ENCODE data around the gene EFHD2.
"Not testable (repeated sequence)": the region's sequence is repeated elsewhere in the genome, so short reads cannot be mapped to it uniquely, and the experiment has no call there.

Gene EFHD2

DNA sequence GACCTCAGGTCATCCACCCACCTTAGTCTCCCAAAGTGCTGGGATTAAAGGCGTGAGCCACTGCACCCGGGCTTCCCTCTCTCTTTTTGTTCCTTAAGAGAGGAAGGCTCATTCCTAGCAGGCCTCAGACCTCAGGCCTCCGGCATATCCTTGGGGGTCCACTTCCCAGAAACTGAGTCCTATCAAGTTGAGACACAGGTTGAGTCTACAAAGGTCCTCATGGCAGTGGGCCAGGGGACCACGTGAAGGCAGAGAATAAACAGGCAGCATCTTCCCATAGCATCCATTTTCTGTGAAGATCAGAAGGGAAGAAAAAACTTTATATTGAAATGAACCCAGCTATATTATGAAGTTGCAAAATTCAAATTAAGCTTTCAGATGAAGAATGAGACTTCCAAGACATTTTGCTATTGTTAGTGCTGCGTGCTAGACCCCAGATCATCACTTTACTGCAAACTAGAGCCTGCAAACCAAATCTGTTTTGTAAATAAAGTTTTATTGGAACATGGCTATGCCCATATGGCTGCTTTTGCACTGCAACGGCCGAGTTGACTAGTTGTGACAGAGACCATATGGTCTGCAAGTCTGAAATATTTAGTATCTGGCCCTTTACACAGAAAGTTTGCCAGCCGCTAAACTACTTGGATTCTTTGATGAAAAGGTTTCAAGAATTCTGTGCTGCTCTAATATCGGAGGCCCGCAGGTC lies 43.3 kb downstream of the EFHD2 start:
- Histone ChIP-seq H3K4me1 (ENCODE audit: control insufficient read depth, insufficient read depth, low read length) (peaks cover 14% of the 10 kb centered on the region), H3K27me3 (ENCODE audit: control insufficient read depth, insufficient read depth, low read length) (no peaks in the 10 kb centered on the region), H3K4me3 (ENCODE audit: low read length) (no peak overlapping the region), H3K9ac (ENCODE audit: low read length) (no peak overlapping the region), H3K36me3 (ENCODE audit: control insufficient read depth, insufficient read depth, low read length) (no peaks in the 10 kb centered on the region), H3K9me3 (ENCODE audit: control insufficient read depth, low read length) (no peaks in the 10 kb centered on the region)

DNA sequence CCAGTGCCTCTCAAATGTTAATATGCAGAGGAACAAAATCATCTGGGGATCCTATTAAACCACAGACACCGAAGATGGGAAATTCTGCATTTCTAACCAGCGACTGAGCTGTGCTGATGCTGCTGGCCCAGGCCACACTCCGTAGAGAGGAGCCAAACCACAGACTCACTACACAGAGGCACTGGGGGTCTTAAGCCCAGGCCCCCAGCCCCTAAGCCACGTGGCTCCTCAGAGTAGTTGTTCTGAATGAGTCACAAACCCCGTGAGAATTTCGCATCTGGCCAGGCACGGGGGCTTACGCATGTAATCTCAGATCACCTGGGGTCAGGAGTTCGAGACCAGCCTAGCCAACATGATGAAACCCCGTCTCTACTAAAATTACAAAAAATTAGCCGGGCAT lies 44.0 kb downstream of the EFHD2 start:
- H3K4me1 ChIP-seq (ENCODE audit: control insufficient read depth, insufficient read depth, low read length) = peaks cover 14% of the 10 kb centered on the region
- no peaks in the 10 kb centered on the region for H3K36me3 ChIP-seq (ENCODE audit: control insufficient read depth, insufficient read depth, low read length)
- H3K9ac ChIP-seq (ENCODE audit: low read length) = no peak overlapping the region
- H3K27me3 ChIP-seq (ENCODE audit: control insufficient read depth, insufficient read depth, low read length) = no peaks in the 10 kb centered on the region
- no peak overlapping the region for H3K4me3 ChIP-seq (ENCODE audit: low read length)
- H3K9me3 ChIP-seq (ENCODE audit: control insufficient read depth, low read length) = no peaks in the 10 kb centered on the region

DNA sequence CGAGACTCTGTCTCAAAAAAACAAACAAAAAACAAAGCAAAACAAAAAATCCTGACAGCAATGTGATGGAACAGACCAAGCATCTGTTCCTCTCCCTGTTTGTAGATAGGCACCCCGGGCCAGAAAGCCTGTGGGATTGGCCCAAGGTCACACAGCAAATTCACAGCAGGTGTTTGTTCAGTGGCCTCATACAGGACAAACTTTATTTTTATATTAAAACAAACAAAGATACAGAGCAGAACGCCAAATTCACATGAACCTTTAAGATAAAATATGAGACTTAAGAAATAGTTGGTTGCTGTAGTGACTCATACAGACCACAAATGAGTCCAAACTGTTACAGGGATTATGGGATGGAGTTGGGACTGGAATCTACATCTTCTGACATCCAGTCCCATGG lies 44.6 kb downstream of the EFHD2 start:
- Histone ChIP-seq H3K4me3 (ENCODE audit: low read length) (no peak overlapping the region), H3K27me3 (ENCODE audit: control insufficient read depth, insufficient read depth, low read length) (no peaks in the 10 kb centered on the region), H3K9me3 (ENCODE audit: control insufficient read depth, low read length) (no peaks in the 10 kb centered on the region), H3K36me3 (ENCODE audit: control insufficient read depth, insufficient read depth, low read length) (no peaks in the 10 kb centered on the region), H3K4me1 (ENCODE audit: control insufficient read depth, insufficient read depth, low read length) (peaks cover 14% of the 10 kb centered on the region), H3K9ac (ENCODE audit: low read length) (no peak overlapping the region)

DNA sequence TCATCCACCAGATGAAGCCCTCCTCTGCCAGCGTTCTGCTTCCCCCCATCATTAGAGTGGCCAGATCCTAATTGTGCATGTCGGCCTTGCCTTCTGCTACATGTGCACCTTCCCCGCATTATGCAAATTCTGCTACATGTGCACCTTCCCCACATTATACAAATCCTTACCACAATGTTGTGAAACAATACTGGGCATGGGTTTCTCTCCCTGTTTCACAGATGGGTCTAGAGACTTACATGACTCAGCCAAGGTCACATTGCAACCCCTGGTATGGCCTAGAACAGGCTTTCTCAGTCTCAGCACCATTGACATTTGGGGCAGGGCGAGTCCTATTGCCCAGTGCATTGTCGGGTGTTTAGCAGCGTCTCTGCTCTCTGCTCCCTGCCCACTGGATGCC lies 45.8 kb downstream of the EFHD2 start:
- H3K36me3 ChIP-seq (ENCODE audit: control insufficient read depth, insufficient read depth, low read length) = no peaks in the 10 kb centered on the region
- H3K4me3 ChIP-seq (ENCODE audit: low read length) = no peak overlapping the region
- H3K9me3 ChIP-seq (ENCODE audit: control insufficient read depth, low read length) = no peaks in the 10 kb centered on the region
- H3K4me1 ChIP-seq (ENCODE audit: control insufficient read depth, insufficient read depth, low read length) = peaks cover 14% of the 10 kb centered on the region
- no peaks in the 10 kb centered on the region for H3K27me3 ChIP-seq (ENCODE audit: control insufficient read depth, insufficient read depth, low read length)
- H3K9ac ChIP-seq (ENCODE audit: low read length) = no peak overlapping the region

DNA sequence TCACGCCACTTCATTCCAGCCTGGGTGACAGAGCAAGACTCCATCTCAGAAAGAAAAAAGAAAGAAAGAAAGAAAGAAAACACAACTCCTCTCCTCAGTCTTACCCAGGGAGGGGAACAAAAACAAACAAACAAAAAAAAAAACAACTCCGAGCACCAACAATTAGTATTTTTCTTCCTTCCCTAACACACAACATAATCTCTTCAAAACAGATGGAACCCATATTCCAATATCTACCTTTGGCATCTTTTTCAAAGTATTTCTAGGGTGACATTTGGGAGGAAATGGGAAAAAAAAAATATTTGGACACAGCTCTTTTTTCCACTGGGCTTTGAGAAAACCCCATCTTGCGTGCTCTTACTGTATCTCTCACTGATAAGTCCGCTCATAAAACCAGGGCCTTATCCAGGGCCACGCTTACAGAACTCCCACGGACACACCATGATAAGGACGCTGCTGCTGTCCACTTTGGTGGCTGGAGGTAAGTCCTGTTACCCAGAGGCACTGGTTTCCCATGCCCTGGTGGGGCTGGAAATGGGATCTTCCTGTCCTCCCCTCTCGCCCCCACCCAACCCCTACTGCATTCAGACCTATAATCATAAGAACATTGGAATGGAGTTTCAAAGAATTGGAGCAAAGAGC lies 46.7 kb downstream of the EFHD2 start, which contains the start of gene CELA2A:
CELA2A (plus strand) TSS at position 420 of the 642 bp plus-strand sequence; CDS start at position 442, 22 bp downstream.
- peaks cover 14% of the 10 kb centered on the region for H3K4me1 ChIP-seq (ENCODE audit: control insufficient read depth, insufficient read depth, low read length)
- H3K4me3 ChIP-seq (ENCODE audit: low read length) = no peak within 1 kb of the TSS
- no peaks in the 10 kb centered on the region for H3K36me3 ChIP-seq (ENCODE audit: control insufficient read depth, insufficient read depth, low read length)
- no peaks in the 10 kb centered on the region for H3K27me3 ChIP-seq (ENCODE audit: control insufficient read depth, insufficient read depth, low read length)
- H3K9ac ChIP-seq (ENCODE audit: low read length) = no peak within 1 kb of the TSS
- no peaks in the 10 kb centered on the region for H3K9me3 ChIP-seq (ENCODE audit: control insufficient read depth, low read length)

DNA sequence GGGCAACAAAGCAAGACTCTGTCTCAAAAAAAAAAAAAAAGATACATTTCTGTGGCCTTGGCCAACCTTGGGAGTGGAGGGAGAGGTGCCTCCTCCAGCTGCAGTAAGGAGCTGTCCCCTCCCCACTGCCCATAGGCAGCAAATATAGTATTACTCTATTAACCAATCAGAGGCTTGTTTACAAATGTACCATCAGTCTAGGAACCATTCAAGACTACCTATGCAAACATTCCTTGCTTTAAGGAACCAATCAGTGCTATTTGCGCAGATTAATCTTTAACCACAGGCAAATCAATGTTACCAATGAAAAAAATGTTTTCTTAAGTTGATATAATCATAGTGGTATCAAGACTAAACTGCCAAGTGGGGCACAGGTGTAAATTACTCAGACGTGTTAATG lies 47.9 kb downstream of the EFHD2 start:
- Histone ChIP-seq H3K36me3 (ENCODE audit: control insufficient read depth, insufficient read depth, low read length) (no peaks in the 10 kb centered on the region), H3K4me3 (ENCODE audit: low read length) (no peak overlapping the region), H3K9ac (ENCODE audit: low read length) (no peak overlapping the region), H3K9me3 (ENCODE audit: control insufficient read depth, low read length) (no peaks in the 10 kb centered on the region), H3K27me3 (ENCODE audit: control insufficient read depth, insufficient read depth, low read length) (no peaks in the 10 kb centered on the region), H3K4me1 (ENCODE audit: control insufficient read depth, insufficient read depth, low read length) (peaks cover 14% of the 10 kb centered on the region)

DNA sequence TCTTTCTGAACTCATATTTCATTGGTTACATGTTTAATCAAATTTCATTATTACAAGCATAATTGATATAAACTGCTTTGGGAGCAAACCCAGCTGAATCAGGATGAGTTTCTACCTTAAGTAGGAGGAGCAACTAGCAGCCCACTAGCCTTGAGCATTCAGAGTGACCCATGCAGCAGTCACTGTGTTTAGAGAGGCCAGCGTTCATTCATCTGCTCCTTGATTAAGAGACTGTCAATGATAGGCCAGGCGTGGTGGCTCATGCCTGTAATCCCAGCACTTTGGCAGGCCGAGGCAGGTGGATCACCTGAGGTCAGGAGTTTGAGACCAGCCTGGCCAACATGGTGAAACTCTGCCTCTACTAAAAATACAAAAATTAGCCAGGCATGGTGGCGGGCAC lies 48.7 kb downstream of the EFHD2 start:
- peaks cover 14% of the 10 kb centered on the region for H3K4me1 ChIP-seq (ENCODE audit: control insufficient read depth, insufficient read depth, low read length)
- H3K27me3 ChIP-seq (ENCODE audit: control insufficient read depth, insufficient read depth, low read length); H3K36me3 ChIP-seq (ENCODE audit: control insufficient read depth, insufficient read depth, low read length); H3K4me3 ChIP-seq (ENCODE audit: low read length); H3K9ac ChIP-seq (ENCODE audit: low read length); H3K9me3 ChIP-seq (ENCODE audit: control insufficient read depth, low read length): not testable (repeated sequence)

DNA sequence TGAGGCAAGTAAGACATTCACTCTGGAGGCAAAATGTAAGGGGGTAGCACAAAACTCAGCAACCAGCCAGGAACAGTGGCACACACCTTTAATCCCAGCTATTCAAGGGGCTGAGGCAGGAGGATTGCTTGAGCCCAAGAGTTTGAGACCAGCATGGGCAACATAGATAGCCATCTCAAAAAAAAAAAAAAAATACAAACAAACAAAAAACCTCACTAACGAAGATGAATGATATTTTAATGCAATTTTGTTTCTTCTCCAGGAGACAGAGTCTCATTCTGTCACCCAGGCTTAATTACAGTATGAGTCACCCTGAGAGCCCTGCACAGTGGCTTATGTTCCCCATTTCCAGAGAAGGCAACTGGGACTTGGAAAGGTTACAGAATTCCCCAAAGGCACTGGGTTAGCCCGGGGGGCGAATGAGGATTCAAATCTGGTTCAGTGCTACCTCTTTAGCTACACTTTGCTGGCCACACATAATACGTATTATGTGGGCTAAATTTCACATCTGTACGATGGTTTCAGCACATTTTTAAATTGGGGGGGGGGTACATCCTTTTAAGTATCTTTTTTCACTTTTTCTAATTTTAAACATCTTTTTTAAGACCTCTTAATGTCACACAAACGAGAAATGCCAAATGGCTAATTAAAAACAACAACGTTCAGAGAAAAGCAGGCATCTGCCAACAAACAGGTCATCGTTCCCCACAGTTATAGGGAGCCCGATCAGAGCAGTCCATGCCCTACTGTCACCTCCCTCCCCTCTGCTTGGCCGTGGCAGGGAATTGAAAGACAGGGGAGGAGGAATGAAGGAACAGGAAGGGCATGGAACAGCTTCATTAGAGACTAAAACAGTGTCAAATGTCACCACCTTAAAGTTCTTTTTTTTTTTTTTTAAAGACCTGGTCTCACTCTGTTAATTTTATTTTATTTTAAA lies 50.4 kb downstream of the EFHD2 start:
- H3K4me1 ChIP-seq (ENCODE audit: control insufficient read depth, insufficient read depth, low read length) = peaks cover 6% of the 10 kb centered on the region
- H3K4me3 ChIP-seq (ENCODE audit: low read length) = no peak overlapping the region
- H3K36me3 ChIP-seq (ENCODE audit: control insufficient read depth, insufficient read depth, low read length) = no peaks in the 10 kb centered on the region
- H3K9ac ChIP-seq (ENCODE audit: low read length) = no peak overlapping the region
- no peaks in the 10 kb centered on the region for H3K9me3 ChIP-seq (ENCODE audit: control insufficient read depth, low read length)
- no peaks in the 10 kb centered on the region for H3K27me3 ChIP-seq (ENCODE audit: control insufficient read depth, insufficient read depth, low read length)

DNA sequence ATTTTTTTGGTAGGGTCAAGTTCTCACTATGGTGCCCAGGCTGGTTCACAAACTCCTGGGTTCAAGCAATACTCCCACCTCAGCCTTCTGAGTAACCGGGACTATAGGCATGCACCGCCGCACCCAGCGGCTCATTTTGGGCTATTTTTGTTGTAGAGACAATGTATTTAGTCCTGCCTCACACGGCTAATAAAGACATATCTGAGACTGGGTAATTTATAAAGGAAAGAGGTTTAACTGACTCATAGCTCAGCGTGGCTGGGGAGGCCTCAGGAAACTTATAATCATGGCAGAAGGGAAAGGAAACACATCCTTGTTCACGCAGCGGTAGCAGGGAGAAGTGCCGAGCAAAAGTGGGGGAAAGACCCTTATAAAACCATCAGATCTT lies 51.0 kb downstream of the EFHD2 start:
- H3K4me3 ChIP-seq (ENCODE audit: low read length) = no peak overlapping the region
- H3K9me3 ChIP-seq (ENCODE audit: control insufficient read depth, low read length) = no peaks in the 10 kb centered on the region
- no peak overlapping the region for H3K9ac ChIP-seq (ENCODE audit: low read length)
- no peaks in the 10 kb centered on the region for H3K27me3 ChIP-seq (ENCODE audit: control insufficient read depth, insufficient read depth, low read length)
- peaks cover 6% of the 10 kb centered on the region for H3K4me1 ChIP-seq (ENCODE audit: control insufficient read depth, insufficient read depth, low read length)
- H3K36me3 ChIP-seq (ENCODE audit: control insufficient read depth, insufficient read depth, low read length) = no peaks in the 10 kb centered on the region

DNA sequence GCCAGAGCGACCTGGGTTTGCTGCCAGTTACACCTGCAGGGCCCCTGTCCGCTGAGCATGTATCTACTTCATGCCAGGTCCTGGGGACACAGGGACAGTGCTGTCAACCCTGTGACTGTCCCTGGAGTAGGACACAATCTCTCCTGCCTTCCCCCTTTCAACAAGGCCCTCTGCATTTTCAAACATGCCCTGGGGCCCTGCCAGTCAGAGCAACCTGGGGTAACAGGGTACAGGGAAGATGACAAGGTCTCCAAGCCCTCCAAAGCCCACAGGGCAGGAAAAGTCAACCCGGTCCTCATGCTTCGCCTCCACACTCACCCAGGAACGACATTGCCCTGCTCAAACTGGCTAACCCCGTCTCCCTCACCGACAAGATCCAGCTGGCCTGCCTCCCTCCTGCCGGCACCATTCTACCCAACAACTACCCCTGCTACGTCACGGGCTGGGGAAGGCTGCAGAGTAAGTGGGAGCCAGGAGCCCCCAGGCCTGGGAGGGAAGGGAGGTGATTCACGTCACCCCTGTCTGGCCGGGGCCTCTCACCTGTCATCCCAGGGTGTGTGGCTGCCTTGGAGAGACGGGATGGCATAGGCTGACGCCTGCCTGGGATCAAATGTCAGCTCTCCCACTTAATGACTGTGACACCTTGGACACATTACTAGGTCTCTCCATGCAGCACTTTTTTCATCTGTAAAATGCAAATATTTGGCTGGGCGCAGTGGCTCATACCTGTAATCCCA lies 53.5 kb downstream of the EFHD2 start:
- H3K9ac ChIP-seq (ENCODE audit: low read length); H3K4me1 ChIP-seq (ENCODE audit: control insufficient read depth, insufficient read depth, low read length); H3K9me3 ChIP-seq (ENCODE audit: control insufficient read depth, low read length); H3K27me3 ChIP-seq (ENCODE audit: control insufficient read depth, insufficient read depth, low read length); H3K4me3 ChIP-seq (ENCODE audit: low read length); H3K36me3 ChIP-seq (ENCODE audit: control insufficient read depth, insufficient read depth, low read length): not testable (repeated sequence)

DNA sequence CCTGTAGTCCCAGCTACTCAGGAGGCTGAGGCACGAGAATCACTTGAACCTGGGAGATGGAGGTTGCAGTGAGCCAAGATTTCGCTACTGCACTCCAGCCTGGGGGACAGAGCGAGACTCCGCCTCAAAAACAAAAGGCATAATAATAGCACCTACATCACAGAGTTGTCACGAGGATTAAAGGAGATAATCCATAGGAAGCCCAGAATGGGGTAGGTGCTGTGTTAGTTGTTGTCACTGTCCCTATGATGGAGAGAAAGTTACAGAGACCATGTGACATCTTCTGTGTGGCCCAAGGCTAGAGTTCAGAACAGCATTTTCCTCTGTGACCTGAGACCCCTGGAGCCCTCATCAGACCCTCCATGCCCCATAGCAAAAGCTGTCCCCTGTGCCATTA lies 54.2 kb downstream of the EFHD2 start:
- H3K27me3 ChIP-seq (ENCODE audit: control insufficient read depth, insufficient read depth, low read length); H3K4me3 ChIP-seq (ENCODE audit: low read length); H3K4me1 ChIP-seq (ENCODE audit: control insufficient read depth, insufficient read depth, low read length); H3K9ac ChIP-seq (ENCODE audit: low read length); H3K36me3 ChIP-seq (ENCODE audit: control insufficient read depth, insufficient read depth, low read length); H3K9me3 ChIP-seq (ENCODE audit: control insufficient read depth, low read length): not testable (repeated sequence)
